Pancreas (tissue), 10 donors: Measurements from ENCODE around the gene ULBP2. TPM values are rescaled to one million over a fixed set of nuclear protein-coding genes. Genes with fewer than 3 reads are reported as not detected.

Source experiments
- ATAC-seq, 4 donors: fragments of 200-7000 bp; cut with Tn5 transposase; one replicate each; pipeline versions ENCODE4 v1.8.0 to v1.9.1; 2020; ENCODE audit warnings: mild to moderate bottlenecking in 4 of 4, moderate library complexity in 4 of 4
- DNase-seq, 6 donors: peaks; one replicate each; pipeline ENCODE4 v3.0.0-alpha.2; 2020
- FAIRE-seq: peaks from 2 replicates; lab custom pipeline; 2012; peaks lifted over from hg19 to GRCh38; lab: Jason Lieb, UNC
- H3K27ac ChIP-seq, 4 donors: fragments of 200-600 bp; sonication (generic); 1 replicate in 3 of 4; 2 replicates in 1 of 4; pipeline versions ENCODE4 v1.5.0 to v1.8.0; 2020
- H3K27me3 ChIP-seq, 4 donors: fragments of 200-600 bp; one replicate each; pipeline ENCODE4 v1.8.0; 2021
- H3K36me3 ChIP-seq, 3 donors: fragments of 200-600 bp; sonication (generic) in 1 of 3; one replicate each; pipeline versions ENCODE4 v1.5.0 to v1.8.0; 2020 to 2021
- H3K4me1 ChIP-seq, 3 donors: fragments of 200-600 bp; one replicate each; pipeline ENCODE4 v1.8.0; 2021
- H3K4me3 ChIP-seq, 4 donors: fragments of 200-600 bp; sonication (generic) in 2 of 4; one replicate each; pipeline versions ENCODE4 v1.5.0 to v1.8.0; 2020 to 2021
- H3K9me3 ChIP-seq, 4 donors: fragments of 200-600 bp; one replicate each; pipeline ENCODE4 v1.8.0; 2021
- WGBS, 2 donors: extraction: QIAGEN DNeasy Blood & Tissue Kit; methylation state at CpG; one replicate each; pipeline ENCODE4 v1.1.7; 2013; 5-methylcytosine and 5-hydroxymethylcytosine counted together
- intact Hi-C, 3 donors: fragments of 100-400 bp; cut with DNase I; formaldehyde crosslinking; loops; one replicate each; pipeline versions ENCODE4 v1.11.1 to v1.14.2; 2022
- polyA plus RNA-seq, 2 donors: library from polyadenylated mRNA; stranded (reverse); fragments of 200-250 nt; gene quantifications; one replicate each; pipeline ENCODE4 v1.2.3, GENCODE V29; 2013
- total RNA-seq, 6 donors: library from RNA; stranded (reverse); fragmentation: NEBNext Ultra II Directional in 4 of 6; extraction: Animal tissue kit (Norgen Biotek cat#: 25700) in 4 of 6; gene quantifications; one replicate each; pipeline versions ENCODE4 v1.2.1 to v1.2.4, GENCODE V29; 2021 to 2023
- TF ChIP-seq, protein P1 (sequence below), 4 donors: fragments of 200-600 bp; sonication (generic) in 3 of 4; IDR thresholded peaks; one replicate each; pipeline versions ENCODE4 v1.5.0 to v1.8.0; 2021; ENCODE audit warnings: antibody characterized with exemption in 4 of 4
- donor health status: healthy with polysubstance abuse.
- donor health status: DM: no; HTN: no; CAD: no; lungs with moderate emphysema.
- donor health status: DM: no; HTN: no; CAD: no.
- donor health status: control.
- donor health status: control.
- donor health status: Bipolar disorder and iron deficiency.
- donor health status: DM: yes; HTN: yes; CAD: no.
- donor health status: DM: no; HTN: no; CAD: no.
- donor health status: DM: no; HTN: no; CAD: no.
- donor health status: DM: yes; HTN: yes; CAD: no.

ULBP2 gene
- total and polyA plus RNA-seq, 8 donors = 0.19 to 0.37 (median 0.25) TPM; not detected in 3

GRCh38 chr6:149995971-149996370 lies 54.2 kb downstream of the ULBP2 start:
- no peak for ATAC-seq
- H3K27ac ChIP-seq = no peak overlapping the region
- TF ChIP-seq, protein P1, sequence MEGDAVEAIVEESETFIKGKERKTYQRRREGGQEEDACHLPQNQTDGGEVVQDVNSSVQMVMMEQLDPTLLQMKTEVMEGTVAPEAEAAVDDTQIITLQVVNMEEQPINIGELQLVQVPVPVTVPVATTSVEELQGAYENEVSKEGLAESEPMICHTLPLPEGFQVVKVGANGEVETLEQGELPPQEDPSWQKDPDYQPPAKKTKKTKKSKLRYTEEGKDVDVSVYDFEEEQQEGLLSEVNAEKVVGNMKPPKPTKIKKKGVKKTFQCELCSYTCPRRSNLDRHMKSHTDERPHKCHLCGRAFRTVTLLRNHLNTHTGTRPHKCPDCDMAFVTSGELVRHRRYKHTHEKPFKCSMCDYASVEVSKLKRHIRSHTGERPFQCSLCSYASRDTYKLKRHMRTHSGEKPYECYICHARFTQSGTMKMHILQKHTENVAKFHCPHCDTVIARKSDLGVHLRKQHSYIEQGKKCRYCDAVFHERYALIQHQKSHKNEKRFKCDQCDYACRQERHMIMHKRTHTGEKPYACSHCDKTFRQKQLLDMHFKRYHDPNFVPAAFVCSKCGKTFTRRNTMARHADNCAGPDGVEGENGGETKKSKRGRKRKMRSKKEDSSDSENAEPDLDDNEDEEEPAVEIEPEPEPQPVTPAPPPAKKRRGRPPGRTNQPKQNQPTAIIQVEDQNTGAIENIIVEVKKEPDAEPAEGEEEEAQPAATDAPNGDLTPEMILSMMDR (IDR thresholded peaks at IDR 0.05) = no peak
- no peak for DNase-seq
- H3K4me3 ChIP-seq = no peak overlapping the region
- H3K9me3 ChIP-seq = no peaks in the 10 kb centered on the region
- WGBS, 2 donors = 76 to 90% methylated on average over 7 of the region's 7 CpGs
- FAIRE-seq = no peak
- peaks cover 0 to 5% (median 0%) of the 10 kb centered on the region in 3 donors for H3K4me1 ChIP-seq
- H3K27me3 ChIP-seq = peaks cover 0 to 16% (median 3%) of the 10 kb centered on the region in 4 donors
- no peaks in the 10 kb centered on the region for H3K36me3 ChIP-seq
- intact Hi-C loops = no loop called here

Other genes with a start within 250 kb of the ULBP2 start
- 10 to 100 TPM in 3 of 6 donors, 1 to 10 TPM in 3; 8.8 to 17.4 (median 10.4) TPM for gene LATS1, start 223.9 kb upstream of the ULBP2 start, total RNA-seq
- gene LATS1, start 223.9 kb upstream of the ULBP2 start, polyA plus RNA-seq = 1 to 10 TPM; 5.2 to 6.1 TPM
- gene NUP43, start 195.5 kb upstream of the ULBP2 start, total RNA-seq = 10 to 100 TPM; 13.1 to 21.0 (median 16.6) TPM
- 1 to 10 TPM; 7.2 to 7.8 TPM for gene NUP43, start 195.5 kb upstream of the ULBP2 start, polyA plus RNA-seq
- 10 to 100 TPM; 20.3 to 33.2 (median 26.9) TPM for gene PCMT1, start 192.3 kb upstream of the ULBP2 start, total RNA-seq
- 10 to 100 TPM in 1 of 2 donors, 1 to 10 TPM in 1; 9.7 to 35.6 TPM for gene PCMT1, start 192.3 kb upstream of the ULBP2 start, polyA plus RNA-seq
- gene LRP11, start 77.7 kb upstream of the ULBP2 start, total RNA-seq = 10 to 100 TPM; 10.9 to 22.2 (median 15.2) TPM
- 10 to 100 TPM in 1 of 2 donors, 1 to 10 TPM in 1; 5.4 to 19.7 TPM for gene LRP11, start 77.7 kb upstream of the ULBP2 start, polyA plus RNA-seq
- gene RAET1E, start 43.9 kb upstream of the ULBP2 start, total RNA-seq = under 1 TPM in 1 of 6 donors, not detected in 5; 0.09 TPM
- gene RAET1E, start 43.9 kb upstream of the ULBP2 start, polyA plus RNA-seq = not detected
- gene RAET1G, start 18.9 kb upstream of the ULBP2 start, total RNA-seq = under 1 TPM in 1 of 6 donors, not detected in 5; 0.31 TPM
- under 1 TPM in 1 of 2 donors, not detected in 1; 0.30 TPM for gene RAET1G, start 18.9 kb upstream of the ULBP2 start, polyA plus RNA-seq
- 1 to 10 TPM in 1 of 6 donors, under 1 TPM in 3, not detected in 2; 0.04 to 1.3 (median 0.09) TPM for gene ULBP1, start 21.9 kb downstream of the ULBP2 start, total RNA-seq
- under 1 TPM in 1 of 2 donors, not detected in 1; 0.02 TPM for gene ULBP1, start 21.9 kb downstream of the ULBP2 start, polyA plus RNA-seq
- under 1 TPM in 2 of 6 donors, not detected in 4; 0.46 to 0.53 TPM for gene RAET1L, start 83.5 kb downstream of the ULBP2 start, total RNA-seq
- not detected for gene RAET1L, start 83.5 kb downstream of the ULBP2 start, polyA plus RNA-seq
- gene ULBP3, start 127.1 kb downstream of the ULBP2 start, total RNA-seq = under 1 TPM; 0.56 to 0.98 (median 0.83) TPM
- under 1 TPM; 0.38 to 0.70 TPM for gene ULBP3, start 127.1 kb downstream of the ULBP2 start, polyA plus RNA-seq
- gene PPP1R14C, start 201.0 kb downstream of the ULBP2 start, total RNA-seq = under 1 TPM; 0.09 to 0.90 (median 0.54) TPM
- gene PPP1R14C, start 201.0 kb downstream of the ULBP2 start, polyA plus RNA-seq = 1 to 10 TPM; 1.4 to 7.3 TPM